Measurements from ENCODE around the gene TRMT112.

TRMT112 gene

DNA sequence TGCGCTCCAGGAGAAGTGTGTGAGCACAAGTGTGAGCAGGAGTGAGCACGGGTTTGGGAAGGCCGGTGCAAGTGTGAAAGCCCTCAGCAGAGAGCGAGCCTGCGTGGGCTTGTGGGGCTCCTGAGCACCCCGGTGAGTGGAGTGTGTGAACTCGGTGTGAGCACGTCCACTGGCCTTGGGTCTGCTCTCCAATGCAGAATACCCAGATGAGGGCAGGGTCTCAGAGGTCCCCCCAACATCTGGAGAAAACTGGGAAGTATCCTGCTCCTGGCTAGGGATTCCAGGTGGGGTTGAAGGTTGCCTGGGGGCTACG lies 10.8 kb downstream of the TRMT112 start:
- DNase-seq = no peak

DNA sequence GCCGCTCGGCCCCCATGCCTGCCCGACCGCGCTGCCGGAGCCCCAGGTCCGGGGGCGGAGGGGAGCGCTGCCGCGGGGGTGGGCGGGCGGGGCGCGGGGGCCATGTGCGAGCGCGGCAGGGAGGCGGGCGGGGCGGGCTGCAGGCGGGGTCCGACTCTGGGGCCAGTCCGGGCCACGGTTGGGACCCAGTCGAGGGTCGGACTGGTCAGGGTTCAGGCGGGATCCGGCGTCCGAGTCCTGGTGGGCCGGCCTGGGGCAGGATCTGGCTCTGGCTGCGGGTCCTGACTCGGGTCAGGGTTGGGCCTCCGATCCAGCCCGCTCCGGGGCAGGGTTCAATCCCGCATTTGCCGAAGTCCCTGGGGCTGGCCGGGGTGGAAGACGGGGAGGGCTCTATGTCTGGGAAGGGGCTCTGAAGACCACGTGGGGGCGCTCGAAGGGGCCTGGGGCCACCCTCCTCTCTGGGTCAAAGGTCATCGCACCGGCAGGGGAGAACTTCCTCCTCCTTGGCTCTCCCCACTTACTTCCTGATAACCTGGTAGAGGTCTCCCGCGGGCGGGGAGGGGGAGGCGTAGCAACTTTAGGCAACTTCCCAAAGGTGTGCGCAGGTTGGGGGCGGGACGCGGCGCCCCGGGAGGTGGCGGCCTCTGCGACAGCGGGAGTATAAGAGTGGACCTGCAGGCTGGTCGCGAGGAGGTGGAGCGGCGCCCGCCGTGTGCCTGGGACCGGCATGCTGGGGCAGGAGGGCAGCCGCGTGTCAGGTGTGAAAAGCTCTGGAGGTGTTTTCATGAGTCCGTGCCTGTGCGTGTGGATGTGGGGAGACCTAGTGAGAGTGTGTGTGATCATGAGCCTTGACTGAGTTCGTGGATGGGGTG lies 11.4 kb downstream of the TRMT112 start:
- peak; percentile 82 for DNase-seq

DNA sequence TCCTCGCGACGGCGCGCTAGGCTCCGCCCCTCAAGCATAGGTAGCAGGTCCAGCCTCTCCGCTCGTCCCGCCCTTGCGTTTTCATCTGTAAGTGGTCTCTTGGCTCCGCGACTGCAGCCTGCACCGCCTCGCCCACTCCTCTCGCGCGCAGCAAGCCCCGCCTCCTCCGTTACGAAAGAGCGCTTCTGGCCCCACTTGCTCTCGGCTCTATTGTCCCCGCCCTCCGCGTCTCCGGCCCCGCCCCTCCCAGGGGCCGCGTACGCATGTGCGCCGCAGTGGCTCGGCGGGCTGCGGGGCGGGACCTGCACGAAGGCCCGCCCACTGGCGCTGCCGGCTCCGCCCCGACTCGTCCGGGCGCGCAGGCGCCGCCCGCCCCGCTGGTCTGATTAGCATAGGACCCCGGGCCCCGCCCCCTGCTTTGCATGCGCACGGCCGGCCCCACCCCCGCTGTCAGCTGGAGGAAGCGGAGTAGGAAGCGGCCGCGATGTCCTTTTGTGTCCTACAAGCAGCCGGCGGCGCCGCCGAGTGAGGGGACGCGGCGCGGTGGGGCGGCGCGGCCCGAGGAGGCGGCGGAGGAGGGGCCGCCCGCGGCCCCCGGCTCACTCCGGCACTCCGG lies 12.2 kb downstream of the TRMT112 start, which contains the start of gene ESRRA:
Gene ESRRA, plus strand, starts transcription at position 450 of the 616 bp plus-strand sequence. CDS start 1,656 bp downstream, outside the sequence.
- peak; percentile 98 for DNase-seq

GRCh38 chr11:64304316-64305072 lies 12.9 kb downstream of the TRMT112 start:
- DNase-seq = peak; percentile 93

- DNase-seq = no peak
Measured at GRCh38 chr11:64304032-64304315, 13.4 kb downstream of the TRMT112 start.

- DNase-seq = no peak
Measured at GRCh38 chr11:64303109-64304031, 14.0 kb downstream of the TRMT112 start.

DNA sequence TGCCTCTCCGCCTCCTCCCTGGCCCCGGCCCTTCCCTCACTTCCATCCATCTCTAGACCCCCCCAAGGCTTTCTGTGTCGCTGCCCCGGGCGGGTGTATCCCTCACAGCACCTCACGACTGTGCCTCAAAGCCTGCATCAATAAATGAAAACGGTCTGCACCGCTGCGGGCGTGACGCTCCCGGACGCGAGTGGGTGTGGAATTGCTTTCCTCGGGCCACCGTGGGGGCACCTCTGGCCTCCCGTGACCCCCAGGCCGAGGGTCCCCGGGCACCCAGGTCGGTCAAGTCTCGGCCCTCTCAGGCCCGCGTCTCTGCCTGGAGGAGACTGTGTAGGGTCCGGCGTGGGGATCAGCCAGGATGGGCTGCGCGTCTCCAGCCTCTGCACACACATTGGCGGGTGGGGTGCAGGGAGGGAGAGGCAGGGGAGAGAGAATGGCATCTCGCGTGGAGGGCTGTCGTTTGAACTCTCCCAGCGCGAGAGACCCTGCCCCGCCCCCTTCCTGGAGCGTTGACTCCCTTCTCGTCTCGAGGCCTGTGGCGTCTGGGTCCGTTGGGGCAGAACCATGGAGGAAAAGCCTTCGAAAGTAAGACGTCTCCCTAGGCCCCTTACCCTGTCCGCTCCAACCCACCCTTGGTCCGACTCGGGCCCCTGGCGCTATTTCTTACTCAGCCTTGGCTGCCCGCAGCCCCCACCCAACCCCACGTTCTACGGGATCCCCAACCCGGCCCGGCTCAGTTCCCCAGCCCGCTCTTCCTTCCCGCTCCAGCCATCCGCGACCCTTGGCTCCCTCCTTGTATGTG lies 17.3 kb downstream of the TRMT112 start, which contains the start of gene CATSPERZ:
Gene CATSPERZ, plus strand, starts transcription at position 512 of the 802 bp plus-strand sequence. Its CDS starts 53 bp downstream, at position 565.
- DNase-seq = no peak

- DNase-seq = no peak
Measured at GRCh38 chr11:64298966-64299846, 18.2 kb downstream of the TRMT112 start.

- no peak for DNase-seq
Measured at GRCh38 chr11:64297699-64298358, 19.5 kb downstream of the TRMT112 start.

- DNase-seq = no peak
Measured at GRCh38 chr11:64296830-64297698, 20.3 kb downstream of the TRMT112 start.

DNA sequence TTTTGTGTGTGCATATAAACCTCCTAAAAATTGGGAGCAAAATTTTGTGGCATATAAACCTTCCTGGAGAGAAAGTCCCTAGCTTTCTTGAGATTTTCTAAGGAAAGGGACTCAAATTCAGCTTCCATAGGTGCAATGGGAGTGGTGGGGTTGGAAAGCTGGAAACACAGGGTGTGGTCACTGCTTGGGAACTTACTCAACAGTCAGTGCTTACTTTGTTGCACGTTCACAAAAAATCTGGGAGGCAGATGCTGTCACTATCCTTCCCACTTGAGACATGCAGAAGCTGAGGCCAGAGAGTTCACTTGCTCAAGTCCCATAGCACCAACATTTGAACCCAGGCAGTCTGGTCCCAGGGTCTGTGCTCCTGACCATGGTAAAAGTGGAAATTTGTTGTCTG lies 21.1 kb downstream of the TRMT112 start:
- no peak for DNase-seq

- DNase-seq = no peak
Measured at GRCh38 chr11:64295760-64296159, 21.6 kb downstream of the TRMT112 start.

- DNase-seq = no peak
Measured at GRCh38 chr11:64294774-64295173, 22.6 kb downstream of the TRMT112 start.

DNA sequence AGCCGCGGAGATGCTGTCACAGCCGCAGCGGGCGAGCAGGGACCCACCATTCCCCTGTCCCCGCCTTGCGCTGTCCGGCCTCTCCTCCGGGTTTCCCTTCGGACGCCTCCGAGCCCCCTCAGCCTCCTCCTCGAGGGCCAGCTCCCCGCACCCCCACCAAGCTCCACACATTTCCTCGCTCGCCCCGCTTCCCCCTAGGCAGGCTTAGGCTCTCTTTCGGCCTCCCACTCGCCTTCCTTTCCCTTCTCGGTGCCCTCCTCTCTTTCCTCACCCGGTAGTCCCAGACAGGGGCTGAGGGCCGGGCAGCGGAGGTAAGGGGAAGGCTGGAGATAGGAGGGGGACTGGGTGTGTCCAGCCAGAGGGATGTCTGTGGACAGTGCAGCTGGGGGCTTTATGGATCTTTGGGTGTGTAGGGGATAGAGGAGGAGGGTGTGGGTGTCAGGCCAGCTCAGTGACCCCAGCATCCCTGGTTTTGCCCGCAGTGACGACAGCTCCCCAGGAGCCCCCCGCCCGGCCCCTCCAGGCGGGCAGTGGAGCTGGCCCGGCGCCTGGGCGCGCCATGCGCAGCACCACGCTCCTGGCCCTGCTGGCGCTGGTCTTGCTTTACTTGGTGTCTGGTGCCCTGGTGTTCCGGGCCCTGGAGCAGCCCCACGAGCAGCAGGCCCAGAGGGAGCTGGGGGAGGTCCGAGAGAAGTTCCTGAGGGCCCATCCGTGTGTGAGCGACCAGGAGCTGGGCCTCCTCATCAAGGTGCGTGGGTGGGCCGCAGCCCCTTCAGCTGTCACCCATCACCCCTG lies 24.7 kb downstream of the TRMT112 start:
- DNase-seq = no peak

DNA sequence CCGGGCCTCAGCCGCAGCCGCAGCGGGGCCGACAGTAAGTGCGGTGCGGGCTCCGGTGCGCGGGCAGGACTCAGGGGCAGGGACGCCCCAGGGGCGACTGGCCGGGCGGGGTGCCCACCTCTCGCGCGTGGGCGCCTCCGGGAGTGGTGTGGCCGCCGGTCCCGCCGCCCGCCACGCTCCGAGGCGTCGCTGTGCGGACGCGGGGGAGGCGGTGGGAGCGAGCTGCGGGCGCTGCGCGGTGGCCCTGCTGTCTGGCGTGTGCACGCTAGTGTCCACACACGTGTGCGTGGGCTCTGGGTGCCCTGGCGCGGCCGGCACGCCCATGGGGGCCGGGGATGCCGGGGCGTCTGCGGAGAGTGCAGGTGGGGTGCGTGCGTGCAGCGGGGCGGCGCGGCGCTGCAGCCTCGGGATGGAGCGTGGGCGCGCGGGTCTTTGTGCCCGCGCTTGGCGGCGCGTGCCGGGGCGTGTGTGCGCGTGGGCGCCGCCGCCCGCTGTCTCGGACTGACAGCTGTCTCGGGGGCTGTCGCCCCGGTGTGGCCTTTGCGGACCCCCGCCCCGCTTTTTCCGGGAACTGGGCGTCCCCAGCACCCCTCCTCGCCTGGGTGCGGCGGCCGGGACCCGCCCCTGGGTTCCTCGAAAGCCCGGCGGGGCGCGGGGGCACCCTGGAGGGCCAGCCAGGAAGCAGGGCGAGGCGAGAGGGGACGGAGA lies 25.5 kb downstream of the TRMT112 start:
- no peak for DNase-seq

DNA sequence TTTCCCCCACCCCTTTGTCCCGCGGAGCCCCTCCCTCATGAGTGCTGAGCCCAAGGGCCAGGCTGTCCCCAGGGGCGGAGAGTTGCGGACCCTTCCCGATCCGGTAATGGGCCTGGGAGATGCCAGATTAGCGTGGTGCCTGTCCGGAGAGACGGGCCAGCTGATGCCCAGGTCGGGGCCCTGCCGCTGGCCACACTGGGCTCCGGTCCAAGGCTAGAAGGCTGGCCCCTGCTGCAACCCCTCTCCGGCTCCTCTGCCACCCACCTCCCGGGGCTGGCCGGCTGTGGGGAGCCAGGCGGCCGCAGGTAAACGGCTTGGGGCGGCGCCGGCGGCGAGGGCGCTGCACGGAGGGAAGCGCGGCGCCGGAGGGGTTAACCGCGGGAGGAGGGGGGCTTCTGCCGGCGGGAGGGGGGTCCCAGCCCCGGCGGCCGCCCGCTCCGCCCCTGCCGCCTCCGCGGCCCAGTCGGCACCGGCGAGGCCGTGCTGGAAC lies 26.1 kb downstream of the TRMT112 start, which contains the start of gene KCNK4:
Gene KCNK4, plus strand, starts transcription at position 41 of the 490 bp plus-strand sequence. CDS start 1,717 bp downstream, outside the sequence.
- no peak for DNase-seq

All from MV-4-11 (cell line).